ENCODE results near the gene YDJC. TPM values are rescaled to one million over a fixed set of nuclear protein-coding genes. Genes with fewer than 3 reads are reported as not detected.

YDJC gene
- total RNA-seq, 2 donors from 2014 or later = 16.4 to 19.9 TPM

DNA sequence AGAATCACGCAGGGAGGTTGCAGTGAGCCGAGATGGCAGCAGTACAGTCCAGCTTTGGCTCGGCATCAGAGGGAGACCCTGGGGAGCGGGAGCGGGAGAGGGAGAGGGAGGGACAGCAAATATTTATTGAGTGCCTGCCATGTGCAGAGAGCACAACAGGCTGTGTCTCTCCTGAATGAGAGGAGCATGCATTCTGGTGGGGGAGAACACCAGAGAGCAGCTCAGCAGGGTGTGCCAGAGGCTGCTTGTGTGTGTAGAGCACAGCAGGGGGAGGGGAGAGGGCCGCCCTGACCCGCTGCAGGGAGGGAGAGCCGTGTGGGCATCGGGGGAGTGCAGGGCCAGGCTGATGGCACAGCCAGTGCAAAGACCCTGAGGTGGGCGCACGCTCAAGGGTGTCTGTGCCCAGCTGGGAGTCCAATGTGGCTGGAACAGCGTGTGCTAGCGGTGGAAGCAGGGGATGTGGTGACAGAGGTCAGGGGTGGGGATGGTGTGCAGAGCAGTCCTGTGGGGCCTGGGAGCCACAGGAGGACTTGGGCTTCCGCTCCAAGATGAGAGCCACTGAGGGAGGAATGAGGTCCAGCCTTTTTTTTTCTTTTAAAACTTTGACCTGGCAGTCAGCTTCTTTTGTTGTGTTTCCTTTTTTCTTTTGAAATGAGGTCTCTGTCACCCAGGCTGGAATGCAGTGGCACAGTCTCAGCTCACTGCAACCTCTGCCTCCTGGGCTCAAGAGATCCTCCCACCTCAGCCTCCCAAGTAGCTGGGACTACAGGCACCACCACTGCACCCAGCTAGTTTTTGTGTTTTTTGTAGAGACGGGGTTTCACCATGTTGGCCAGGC, 48.0 kb upstream of the YDJC start:
- Mint-ChIP-seq H3K36me3 (ENCODE audit: low read depth) (peaks cover 65% of the 10 kb centered on the region), H3K27ac (no peak overlapping the region), H3K4me3 (no peak overlapping the region), H3K27me3 (ENCODE audit: insufficient read depth) (no peaks in the 10 kb centered on the region), H3K4me1 (no peaks in the 10 kb centered on the region), H3K9me3 (peaks cover 26% of the 10 kb centered on the region)
- WGBS, 2 experiments (ENCODE audit: insufficient coverage in 1 of 2, insufficient read length in 1 of 2) = 91 to 96% methylated on average over 8 to 15 of the region's 15 CpGs
- TF ChIP-seq, protein P1, sequence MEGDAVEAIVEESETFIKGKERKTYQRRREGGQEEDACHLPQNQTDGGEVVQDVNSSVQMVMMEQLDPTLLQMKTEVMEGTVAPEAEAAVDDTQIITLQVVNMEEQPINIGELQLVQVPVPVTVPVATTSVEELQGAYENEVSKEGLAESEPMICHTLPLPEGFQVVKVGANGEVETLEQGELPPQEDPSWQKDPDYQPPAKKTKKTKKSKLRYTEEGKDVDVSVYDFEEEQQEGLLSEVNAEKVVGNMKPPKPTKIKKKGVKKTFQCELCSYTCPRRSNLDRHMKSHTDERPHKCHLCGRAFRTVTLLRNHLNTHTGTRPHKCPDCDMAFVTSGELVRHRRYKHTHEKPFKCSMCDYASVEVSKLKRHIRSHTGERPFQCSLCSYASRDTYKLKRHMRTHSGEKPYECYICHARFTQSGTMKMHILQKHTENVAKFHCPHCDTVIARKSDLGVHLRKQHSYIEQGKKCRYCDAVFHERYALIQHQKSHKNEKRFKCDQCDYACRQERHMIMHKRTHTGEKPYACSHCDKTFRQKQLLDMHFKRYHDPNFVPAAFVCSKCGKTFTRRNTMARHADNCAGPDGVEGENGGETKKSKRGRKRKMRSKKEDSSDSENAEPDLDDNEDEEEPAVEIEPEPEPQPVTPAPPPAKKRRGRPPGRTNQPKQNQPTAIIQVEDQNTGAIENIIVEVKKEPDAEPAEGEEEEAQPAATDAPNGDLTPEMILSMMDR (conservative IDR thresholded peaks at IDR 0.05) = no peak
- no peak overlapping the region for H3K4me3 ChIP-seq (ENCODE audit: low read length)
- H3K36me3 ChIP-seq (ENCODE audit: control insufficient read depth, insufficient read depth, low read length) = peaks cover 37% of the 10 kb centered on the region
- no peaks in the 10 kb centered on the region for H3K9me3 ChIP-seq (ENCODE audit: control insufficient read depth, low read length)
- no peak overlapping the region for H3K9ac ChIP-seq (ENCODE audit: extremely low read depth, low read length, poor library complexity, severe bottlenecking)
- no peak for DNase-seq
- no peaks in the 10 kb centered on the region for H3K27me3 ChIP-seq (ENCODE audit: control insufficient read depth, insufficient read depth, low read length, poor library complexity, severe bottlenecking)
- no peaks in the 10 kb centered on the region for H3K4me1 ChIP-seq (ENCODE audit: control insufficient read depth, insufficient read depth, low read length)
- H3K27ac ChIP-seq (ENCODE audit: low read depth, low read length) = no peak overlapping the region

DNA sequence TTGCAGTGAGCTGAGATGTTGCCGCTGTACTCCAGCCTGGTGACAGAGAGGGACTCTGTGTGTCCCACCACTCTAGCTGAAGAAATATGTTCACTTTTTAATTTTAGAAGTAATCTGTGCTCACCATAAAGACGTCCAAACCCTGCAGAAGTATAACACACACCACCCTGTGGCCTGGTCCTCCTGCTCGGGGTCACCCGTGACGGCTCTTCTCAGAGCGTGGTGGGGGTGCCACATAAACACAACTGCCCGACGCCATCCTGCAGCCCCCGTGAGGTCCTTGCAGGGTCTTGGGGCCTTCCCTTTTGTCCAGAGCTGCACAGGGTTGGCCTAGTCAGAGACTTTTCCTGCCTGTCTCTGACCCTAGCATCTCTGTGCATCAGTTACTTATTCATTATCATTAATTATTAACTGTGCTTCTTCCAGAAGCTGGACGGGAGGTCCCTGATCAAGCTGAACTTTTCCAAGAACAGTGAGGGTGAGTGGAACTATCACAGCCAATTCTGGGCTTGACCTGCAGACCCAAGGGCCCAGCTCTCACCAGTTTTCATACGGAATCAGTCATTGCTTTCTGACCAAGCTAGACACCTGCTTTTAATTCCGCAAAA, 44.9 kb upstream of the YDJC start:
- 93 to 95% methylated on average over 10 to 12 of the region's 12 CpGs for WGBS, 2 experiments (ENCODE audit: insufficient coverage in 1 of 2, insufficient read length in 1 of 2)
- Histone ChIP-seq H3K27me3 (ENCODE audit: control insufficient read depth, insufficient read depth, low read length, poor library complexity, severe bottlenecking) (no peaks in the 10 kb centered on the region), H3K27ac (ENCODE audit: low read depth, low read length) (no peak overlapping the region), H3K9me3 (ENCODE audit: control insufficient read depth, low read length) (no peaks in the 10 kb centered on the region), H3K9ac (ENCODE audit: extremely low read depth, low read length, poor library complexity, severe bottlenecking) (no peak overlapping the region), H3K4me3 (ENCODE audit: low read length) (no peak overlapping the region), H3K36me3 (ENCODE audit: control insufficient read depth, insufficient read depth, low read length) (peaks cover 61% of the 10 kb centered on the region), H3K4me1 (ENCODE audit: control insufficient read depth, insufficient read depth, low read length) (no peaks in the 10 kb centered on the region)
- H3K4me1 Mint-ChIP-seq = no peaks in the 10 kb centered on the region
- H3K36me3 Mint-ChIP-seq (ENCODE audit: low read depth) = peaks cover 78% of the 10 kb centered on the region
- TF ChIP-seq, protein P1 (conservative IDR thresholded peaks at IDR 0.05) = no peak
- no peak overlapping the region for H3K4me3 Mint-ChIP-seq
- DNase-seq = no peak
- H3K27me3 Mint-ChIP-seq (ENCODE audit: insufficient read depth) = no peaks in the 10 kb centered on the region
- no peak overlapping the region for H3K27ac Mint-ChIP-seq
- H3K9me3 Mint-ChIP-seq = peaks cover 26% of the 10 kb centered on the region

DNA sequence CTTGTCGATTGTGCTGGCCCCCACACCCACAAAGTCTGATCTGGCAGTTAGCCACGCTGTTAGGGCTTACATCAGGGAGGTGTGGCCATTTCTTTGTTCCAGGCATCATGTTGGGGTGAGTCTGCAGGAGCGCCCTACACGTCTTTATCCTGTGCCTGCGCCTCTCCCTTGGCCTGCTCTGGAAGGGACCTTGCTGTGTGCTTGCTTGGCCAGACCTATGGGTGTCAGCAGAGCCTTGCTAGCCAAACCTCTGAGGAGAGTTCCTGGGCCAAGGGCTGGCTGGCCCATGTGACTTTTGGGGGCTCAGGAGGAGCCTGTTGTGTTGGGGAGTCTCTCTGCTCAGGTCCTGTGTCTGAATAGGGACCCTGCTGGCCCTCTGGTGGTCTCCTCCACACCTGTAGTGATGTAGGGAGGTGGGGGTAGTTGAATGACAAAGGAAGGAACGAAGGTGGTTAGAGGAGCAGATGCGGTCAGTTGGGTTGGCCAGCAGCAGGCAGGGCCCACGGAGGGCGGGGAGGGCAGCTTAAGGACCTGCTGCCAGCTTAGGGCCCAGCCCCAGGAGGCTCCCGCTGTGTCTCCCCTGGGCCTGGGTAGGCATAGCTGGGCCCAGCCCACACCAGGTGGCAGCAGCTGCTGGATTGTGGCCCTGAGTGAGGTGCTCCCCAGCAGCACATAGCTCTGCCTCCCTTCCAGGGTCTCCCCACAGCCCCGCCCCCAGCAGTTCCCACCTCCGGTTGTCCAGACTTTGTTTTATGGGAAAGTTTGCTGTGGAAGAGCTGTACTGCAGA, 43.9 kb upstream of the YDJC start:
- H3K27me3 Mint-ChIP-seq (ENCODE audit: insufficient read depth) = no peaks in the 10 kb centered on the region
- DNase-seq = peak; percentile 34
- 96 to 97% methylated on average over 3 to 12 of the region's 12 CpGs for WGBS, 2 experiments (ENCODE audit: insufficient coverage in 1 of 2, insufficient read length in 1 of 2)
- no peak overlapping the region for H3K27ac ChIP-seq (ENCODE audit: low read depth, low read length)
- H3K9ac ChIP-seq (ENCODE audit: extremely low read depth, low read length, poor library complexity, severe bottlenecking) = no peak overlapping the region
- peaks cover 78% of the 10 kb centered on the region for H3K36me3 Mint-ChIP-seq (ENCODE audit: low read depth)
- H3K9me3 ChIP-seq (ENCODE audit: control insufficient read depth, low read length) = no peaks in the 10 kb centered on the region
- H3K4me3 ChIP-seq (ENCODE audit: low read length) = no peak overlapping the region
- H3K4me1 Mint-ChIP-seq = no peaks in the 10 kb centered on the region
- H3K4me1 ChIP-seq (ENCODE audit: control insufficient read depth, insufficient read depth, low read length) = no peaks in the 10 kb centered on the region
- peaks cover 26% of the 10 kb centered on the region for H3K9me3 Mint-ChIP-seq
- no peak overlapping the region for H3K27ac Mint-ChIP-seq
- H3K27me3 ChIP-seq (ENCODE audit: control insufficient read depth, insufficient read depth, low read length, poor library complexity, severe bottlenecking) = no peaks in the 10 kb centered on the region
- TF ChIP-seq, protein P1 (conservative IDR thresholded peaks at IDR 0.05) = no peak
- H3K36me3 ChIP-seq (ENCODE audit: control insufficient read depth, insufficient read depth, low read length) = peaks cover 61% of the 10 kb centered on the region
- H3K4me3 Mint-ChIP-seq = no peak overlapping the region

Data from endodermal cell (in vitro differentiated cells).